GM12873 (cell line): ENCODE results near the gene GDF10.

Experiments
- CTCF ChIP-seq: IDR thresholded peaks from 2 replicates; pipeline ENCODE4 v1.5.1; 2012; ENCODE audit warnings: low read depth, mild to moderate bottlenecking, moderate library complexity, low read length, control low read depth; ENCODE audit not compliant: insufficient read depth; ENCODE audit errors: missing control alignments

Gene GDF10

GRCh38 chr10:47310090-47310505 lies 10.1 kb downstream of the GDF10 start:
- no peak for TF ChIP-seq CTCF

GRCh38 chr10:47311193-47311931 lies 11.4 kb downstream of the GDF10 start:
- no peak for TF ChIP-seq CTCF

- peak; percentile 93 for TF ChIP-seq CTCF
Measured at GRCh38 chr10:47311932-47312662, 12.1 kb downstream of the GDF10 start.

- TF ChIP-seq CTCF, result no peak
Measured at GRCh38 chr10:47312663-47312995, 12.6 kb downstream of the GDF10 start.

GRCh38 chr10:47314416-47314970 lies 14.5 kb downstream of the GDF10 start:
- TF ChIP-seq CTCF, result no peak

GRCh38 chr10:47315421-47315820 lies 15.4 kb downstream of the GDF10 start:
- no peak for TF ChIP-seq CTCF

GRCh38 chr10:47316131-47316530 lies 16.1 kb downstream of the GDF10 start:
- TF ChIP-seq CTCF, result no peak
